HG03342 (cell line): ENCODE data around the gene NDRG4.
"Not testable (repeated sequence)": the region's sequence is repeated elsewhere in the genome, so short reads cannot be mapped to it uniquely, and the experiment has no call there.

Experiments
- ATAC-seq: cut with Tn5 transposase; IDR thresholded peaks from one replicate; pipeline ENCODE4 v1.9.1; 2021; ENCODE audit warnings: mild to moderate bottlenecking, moderate library complexity; ENCODE audit not compliant: unreplicated experiment

The NDRG4 gene

DNA sequence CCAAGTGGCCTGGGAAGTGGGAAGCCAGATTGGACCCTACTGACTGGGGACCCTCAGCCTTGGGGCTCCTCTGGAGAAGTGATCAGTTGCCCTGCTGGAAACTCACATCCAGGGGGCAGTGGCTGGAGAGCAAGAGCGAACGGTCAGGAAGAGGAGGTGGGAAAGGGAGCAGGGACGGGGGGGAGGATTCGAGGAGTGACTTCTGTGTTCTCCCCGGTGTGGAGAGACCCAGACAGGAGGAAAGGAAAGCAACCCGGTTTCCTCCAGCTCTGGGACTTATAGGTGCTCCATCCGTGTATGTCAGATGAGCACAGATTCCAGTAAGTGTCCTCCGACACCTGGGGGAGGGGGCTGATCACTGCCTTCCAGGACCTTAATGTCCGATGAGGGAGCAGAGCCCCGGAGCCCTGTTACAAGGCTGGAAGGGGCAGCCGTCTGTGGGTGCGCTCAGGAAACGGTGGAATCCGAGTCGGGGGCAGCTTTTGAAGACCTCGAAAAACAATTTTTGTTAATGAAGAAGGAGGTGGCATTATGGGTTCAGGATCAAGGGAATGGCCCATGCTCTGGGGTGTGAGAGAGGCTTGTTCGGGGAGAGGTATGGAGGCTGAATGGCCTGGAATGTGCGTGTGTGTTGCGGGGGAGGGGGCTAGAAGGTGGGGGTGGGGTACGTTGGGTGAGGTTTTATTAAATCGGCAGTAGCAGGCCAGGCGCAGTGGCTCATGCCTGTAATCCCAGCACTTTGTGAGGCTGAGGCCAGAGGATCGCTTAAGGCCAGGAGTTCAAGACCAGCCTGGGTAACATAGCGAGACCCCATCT, 34.8 kb upstream of the NDRG4 start:
- ATAC-seq: no peak

DNA sequence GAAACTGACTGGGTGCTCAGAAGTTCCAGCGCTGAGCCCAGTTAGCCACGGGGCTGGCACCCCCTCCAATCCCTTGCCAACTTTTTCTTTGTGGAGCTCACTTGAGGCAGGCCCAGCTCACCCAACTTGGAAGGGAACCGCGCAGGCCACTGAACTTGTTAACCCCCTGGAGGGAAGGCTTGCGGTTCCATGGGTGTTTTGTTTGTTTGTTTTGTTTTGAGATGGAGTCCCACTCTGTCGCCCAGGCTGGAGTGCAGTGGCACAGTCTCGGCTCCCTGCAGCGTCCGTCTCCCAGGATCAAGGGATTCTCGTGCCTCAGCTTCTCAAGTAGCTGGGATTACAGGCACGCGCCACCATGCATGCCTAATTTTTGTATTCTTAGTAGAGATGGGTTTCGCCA, 34.1 kb upstream of the NDRG4 start:
- no peak for ATAC-seq

DNA sequence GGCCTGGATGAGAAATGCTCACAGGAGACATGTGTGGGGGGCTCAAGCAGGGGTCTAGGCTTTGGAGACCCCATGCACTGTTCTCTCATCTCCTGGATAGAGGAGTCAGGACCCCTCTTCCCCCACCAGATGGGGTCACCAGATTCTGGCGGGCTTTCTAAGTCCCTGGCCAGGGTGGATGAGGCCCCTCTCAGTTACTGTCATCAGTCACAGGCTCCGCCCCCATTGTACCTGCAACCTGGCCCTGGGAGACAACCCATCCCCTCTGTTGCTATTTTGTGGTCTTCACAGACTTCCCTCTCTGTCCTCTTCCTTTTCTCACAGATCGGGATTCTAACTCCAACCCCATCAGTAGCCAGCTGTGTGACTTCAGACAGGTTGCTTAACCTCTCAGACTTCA, 33.5 kb upstream of the NDRG4 start:
- ATAC-seq: no peak

DNA sequence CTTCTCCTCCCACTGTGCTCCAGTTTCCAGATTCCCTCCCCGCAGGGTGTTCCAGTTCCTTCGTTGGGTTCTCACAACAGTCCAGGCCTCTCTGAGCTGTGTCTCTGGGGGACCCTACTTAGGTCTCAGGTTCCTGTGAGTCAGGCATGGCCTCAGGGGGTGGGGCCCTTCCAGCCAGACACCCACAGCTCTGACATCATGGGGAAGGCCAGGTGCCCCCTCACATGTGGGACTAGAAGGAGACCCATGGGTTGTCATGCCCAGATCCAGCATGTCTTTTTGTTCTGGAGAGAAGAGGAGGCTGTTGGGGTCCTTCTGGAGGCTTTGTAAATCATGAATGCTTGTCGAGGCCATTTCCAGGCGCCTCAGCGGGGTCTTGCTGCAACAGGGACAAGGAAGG, 32.0 kb upstream of the NDRG4 start:
- no peak for ATAC-seq

DNA sequence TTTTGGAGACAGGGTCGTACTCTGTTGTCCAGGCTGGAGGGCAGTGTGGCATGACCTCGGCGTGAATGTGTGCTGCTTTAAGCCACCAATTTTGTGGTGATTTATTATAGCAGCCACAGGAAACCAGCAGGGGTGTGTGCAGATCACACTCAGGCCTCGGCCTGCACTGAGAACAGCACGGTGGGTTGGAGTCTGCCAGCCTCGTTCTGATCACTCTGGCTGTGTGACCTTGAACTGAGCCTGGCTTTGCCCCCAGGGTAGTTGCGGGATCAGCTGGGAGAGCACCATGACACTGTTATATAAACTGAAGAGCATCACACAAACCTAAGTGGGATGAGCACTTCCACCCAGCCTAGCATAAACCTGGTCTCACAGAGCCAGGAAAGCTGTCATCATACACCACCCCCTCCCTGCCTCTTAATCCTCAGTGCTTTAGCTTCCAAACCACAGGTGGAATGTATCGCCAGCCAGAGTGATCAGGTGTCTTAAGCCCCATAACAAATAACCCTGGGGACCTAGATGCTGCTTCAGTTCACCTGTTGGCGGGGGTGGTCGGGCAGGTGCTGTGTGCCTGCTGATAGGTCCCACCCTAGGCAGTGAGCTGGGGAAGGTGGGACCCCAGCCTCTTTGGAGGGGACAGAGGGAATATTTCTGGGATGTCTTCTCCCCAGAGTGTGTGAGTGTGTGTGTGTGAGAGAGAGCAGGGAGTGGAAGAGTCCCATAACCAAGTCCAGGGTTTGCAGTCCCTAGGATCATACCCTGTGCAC, 28.6 kb upstream of the NDRG4 start:
- no peak for ATAC-seq

GRCh38 chr16:58472266-58472665, 27.7 kb upstream of the NDRG4 start:
- ATAC-seq: no peak

GRCh38 chr16:58472827-58473226, 27.1 kb upstream of the NDRG4 start:
- ATAC-seq: no peak

DNA sequence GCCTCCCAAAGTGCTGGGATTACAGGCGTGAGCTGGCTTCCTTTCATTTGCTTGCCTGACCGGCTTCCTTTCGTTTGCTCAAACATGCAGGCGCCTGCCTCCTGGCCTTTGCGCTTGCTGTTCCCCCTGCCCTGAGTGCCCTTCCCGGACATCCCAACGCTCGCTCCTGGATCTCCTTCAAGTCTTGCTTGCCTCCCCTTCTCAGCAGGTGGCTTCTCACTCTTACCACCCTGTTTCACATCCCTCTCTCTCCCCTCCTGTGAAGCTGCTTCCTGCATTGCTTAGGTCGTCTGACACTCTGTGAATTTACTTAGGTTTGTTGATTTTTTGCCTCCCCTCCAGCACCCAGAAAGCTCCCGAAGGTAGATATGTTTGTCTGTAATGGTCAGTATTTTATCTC, 25.6 kb upstream of the NDRG4 start:
- ATAC-seq: no peak

- no peak for ATAC-seq
Measured at GRCh38 chr16:58475091-58475619, 24.8 kb upstream of the NDRG4 start.

DNA sequence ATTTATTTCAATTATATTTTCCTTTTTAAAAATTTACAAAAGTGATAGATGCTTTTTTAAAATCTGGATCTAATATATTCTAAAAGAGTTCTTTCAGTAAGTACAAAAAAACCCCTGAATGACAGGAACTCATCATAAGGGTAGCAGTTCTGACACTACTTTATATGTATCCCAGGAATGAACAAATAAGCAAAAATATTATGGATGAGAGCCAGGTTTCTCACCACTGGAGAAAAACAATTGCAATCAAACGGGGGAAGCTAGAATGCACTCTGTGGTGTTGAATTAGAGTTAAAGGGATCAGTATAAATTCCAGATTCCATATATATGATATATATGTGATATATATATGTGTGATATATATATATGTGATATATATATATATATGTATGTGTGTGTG, 23.2 kb upstream of the NDRG4 start:
- no peak for ATAC-seq

GRCh38 chr16:58478427-58478826, 21.5 kb upstream of the NDRG4 start:
- no peak for ATAC-seq

GRCh38 chr16:58481226-58481869, 18.6 kb upstream of the NDRG4 start:
- no peak for ATAC-seq

- ATAC-seq: no peak
Measured at GRCh38 chr16:58481931-58482330, 18.0 kb upstream of the NDRG4 start.

- ATAC-seq: no peak
Measured at GRCh38 chr16:58485184-58485887, 14.6 kb upstream of the NDRG4 start.

GRCh38 chr16:58487566-58488351, 12.2 kb upstream of the NDRG4 start:
- ATAC-seq: peak; percentile 75

- ATAC-seq: no peak
Measured at GRCh38 chr16:58488531-58488930, 11.4 kb upstream of the NDRG4 start.

DNA sequence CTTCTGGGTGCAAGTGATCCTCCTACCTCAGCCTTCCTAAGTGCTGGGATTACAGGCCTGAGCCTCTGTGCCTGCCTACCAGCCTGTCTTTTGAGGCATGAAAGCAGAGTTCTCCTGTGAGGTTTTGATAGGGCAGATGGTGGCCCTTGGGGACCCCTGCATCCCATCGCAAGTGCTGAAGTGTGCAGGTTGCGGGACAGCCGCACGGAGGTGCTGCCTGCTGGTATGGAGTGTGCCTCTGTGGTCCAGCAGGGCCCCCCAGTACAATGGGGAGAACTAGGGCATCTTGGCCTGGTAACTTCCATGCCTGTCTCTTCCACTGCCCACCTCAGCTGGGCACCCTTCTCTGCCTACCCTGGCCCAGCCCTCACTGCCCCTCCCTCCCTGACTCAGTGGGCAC, 9.9 kb upstream of the NDRG4 start:
- ATAC-seq: no peak

GRCh38 chr16:58490539-58490938, 9.4 kb upstream of the NDRG4 start:
- ATAC-seq: not testable (repeated sequence)

DNA sequence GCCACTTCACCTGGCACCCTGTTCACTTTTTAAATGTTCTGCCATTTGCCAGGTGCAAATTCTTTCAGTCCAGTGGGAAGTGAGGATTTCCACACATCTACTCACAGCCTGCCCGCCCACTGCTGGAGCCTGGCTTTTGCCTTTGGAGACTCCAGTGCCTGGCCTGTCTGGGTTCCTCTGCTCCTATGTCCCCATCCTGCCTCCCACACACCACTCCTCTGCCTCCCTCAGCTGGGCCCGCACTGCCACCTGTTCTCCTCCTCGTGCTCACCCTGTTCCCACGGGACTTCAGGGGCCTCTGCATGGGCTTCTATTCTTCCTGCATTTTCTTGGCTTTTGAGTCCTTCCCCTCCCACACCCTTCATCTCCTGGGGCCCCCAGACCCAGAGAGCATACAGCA, 7.9 kb upstream of the NDRG4 start:
- ATAC-seq: no peak

DNA sequence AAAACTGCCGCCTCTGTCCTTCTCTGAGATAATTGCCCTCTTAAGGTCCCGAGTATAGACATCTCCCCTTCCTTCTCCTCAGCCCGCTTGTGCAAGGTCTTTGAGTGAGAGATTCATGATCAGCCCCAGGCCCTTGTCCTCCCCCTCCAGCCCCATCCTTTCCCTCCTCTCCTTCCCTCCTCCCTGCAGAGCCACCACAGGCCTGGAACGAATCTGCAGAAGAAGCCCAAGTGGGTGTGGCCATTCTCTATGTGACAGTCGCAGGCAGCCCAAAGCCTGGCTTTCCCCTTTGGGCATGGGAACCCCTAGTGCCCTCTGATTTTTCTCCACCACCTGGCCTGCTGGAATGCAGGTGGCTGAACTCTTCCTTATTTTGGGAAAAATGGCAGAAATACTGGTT, 7.2 kb upstream of the NDRG4 start:
- no peak for ATAC-seq
